GM21786 (cell line): ENCODE data around the gene C1orf56.

Experiments used
- ATAC-seq: cut with Tn5 transposase; IDR thresholded peaks from one replicate; pipeline ENCODE4 v1.9.1; 2021; ENCODE audit not compliant: unreplicated experiment

The C1orf56 gene, protein sequence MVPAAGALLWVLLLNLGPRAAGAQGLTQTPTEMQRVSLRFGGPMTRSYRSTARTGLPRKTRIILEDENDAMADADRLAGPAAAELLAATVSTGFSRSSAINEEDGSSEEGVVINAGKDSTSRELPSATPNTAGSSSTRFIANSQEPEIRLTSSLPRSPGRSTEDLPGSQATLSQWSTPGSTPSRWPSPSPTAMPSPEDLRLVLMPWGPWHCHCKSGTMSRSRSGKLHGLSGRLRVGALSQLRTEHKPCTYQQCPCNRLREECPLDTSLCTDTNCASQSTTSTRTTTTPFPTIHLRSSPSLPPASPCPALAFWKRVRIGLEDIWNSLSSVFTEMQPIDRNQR

DNA sequence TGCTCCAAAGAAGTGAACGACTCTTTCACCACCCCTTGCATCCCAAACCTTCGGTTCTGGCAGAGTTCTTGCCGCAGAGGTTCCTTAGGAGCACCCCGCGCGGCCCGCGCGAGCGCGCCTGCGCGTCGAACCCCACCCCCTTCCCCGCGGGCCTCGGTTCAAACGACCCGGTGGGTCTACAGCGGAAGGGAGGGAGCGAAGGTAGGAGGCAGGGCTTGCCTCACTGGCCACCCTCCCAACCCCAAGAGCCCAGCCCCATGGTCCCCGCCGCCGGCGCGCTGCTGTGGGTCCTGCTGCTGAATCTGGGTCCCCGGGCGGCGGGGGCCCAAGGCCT is at the start of gene C1orf56:
Gene C1orf56 (plus strand): TSS at position 161 of the 334 bp plus-strand sequence. CDS start 97 bp downstream, at position 258.
- peak; percentile 38 for ATAC-seq

DNA sequence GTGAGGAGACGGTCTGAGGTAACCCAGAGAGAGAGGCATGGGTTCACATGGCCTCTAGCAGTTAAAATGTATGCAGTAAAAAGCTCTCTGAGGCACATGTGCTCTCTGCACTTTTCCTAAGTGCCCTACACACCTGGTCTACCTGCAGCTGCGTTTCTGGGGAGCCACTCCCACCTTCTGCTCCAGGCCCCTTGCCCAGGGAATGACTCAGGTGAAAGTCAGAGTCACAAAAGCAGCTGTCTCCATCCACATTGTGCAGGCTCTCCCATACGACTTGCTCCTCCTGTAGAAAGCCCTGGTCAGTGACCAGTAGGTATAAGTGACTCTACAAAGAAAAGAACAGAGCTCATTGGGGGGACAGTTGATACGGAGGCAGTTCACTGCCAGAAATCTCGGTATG is 49.6 kb upstream of the C1orf56 start:
- no peak for ATAC-seq

DNA sequence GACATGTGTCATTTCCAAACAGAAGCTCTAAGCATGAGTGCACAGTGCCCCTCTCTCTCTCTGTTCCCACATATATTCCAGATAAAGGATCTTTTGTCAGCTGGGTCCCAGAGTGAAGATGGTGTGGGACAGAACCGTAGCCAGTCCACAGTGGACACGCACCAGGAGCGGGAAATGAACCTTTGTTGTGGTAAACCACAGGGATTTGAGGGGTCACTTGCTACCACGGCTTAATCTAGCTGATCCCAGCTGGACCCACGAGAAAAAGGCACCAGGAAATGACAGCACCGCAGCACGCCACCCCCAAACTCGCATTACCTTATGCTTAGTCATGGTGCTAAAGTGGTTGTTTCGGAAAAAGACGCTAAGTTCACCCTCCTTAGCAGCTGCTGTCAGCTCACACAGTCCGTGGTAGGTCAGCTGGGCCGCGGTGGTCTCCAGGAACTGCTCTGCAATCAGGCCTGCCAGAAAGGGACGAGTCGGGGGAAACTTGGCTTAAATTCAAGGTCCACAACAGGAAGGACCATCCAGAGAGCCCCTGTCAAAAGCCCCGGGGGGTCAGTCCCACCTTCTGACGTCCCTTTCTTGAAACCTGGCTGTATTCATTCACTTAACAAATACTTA is 48.4 kb upstream of the C1orf56 start:
- ATAC-seq = no peak

DNA sequence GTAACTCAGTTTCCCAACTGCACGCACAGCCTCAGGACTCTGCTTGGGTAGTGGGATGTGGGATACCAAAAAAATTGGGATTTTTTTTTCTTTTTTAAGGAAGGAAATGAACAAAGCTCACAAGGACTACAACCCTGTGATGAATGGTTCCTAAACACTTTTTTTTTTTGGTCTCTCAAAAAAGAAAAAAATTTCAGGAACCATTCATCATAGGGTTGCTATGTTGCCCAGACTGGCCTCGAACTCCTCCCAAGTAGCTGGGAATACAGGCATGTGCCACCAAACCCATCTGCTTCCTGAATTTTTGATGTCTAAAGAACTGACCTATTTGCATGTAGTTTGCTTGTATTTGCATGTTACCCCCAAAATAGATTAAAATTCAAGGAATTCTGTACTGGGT is 47.6 kb upstream of the C1orf56 start:
- ATAC-seq = no peak

DNA sequence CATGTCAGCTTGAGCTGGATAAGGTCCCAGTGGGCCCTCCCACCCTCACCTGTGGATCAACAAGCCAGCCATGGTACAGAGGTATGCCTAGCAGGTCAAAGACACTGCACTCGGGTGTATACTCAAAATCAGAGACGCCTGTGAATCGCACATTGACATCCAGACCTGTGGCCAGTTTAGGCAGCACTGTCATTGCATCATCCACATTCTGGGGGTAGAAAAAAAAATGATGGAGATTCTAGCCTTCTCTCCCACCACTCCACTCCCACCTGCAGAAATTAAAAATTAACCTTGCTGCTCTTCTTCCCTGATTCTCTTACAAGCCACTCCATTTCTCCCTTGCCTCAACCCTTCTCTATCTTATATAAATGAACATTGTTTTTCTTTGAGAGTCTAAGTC is 47.1 kb upstream of the C1orf56 start:
- ATAC-seq = no peak

DNA sequence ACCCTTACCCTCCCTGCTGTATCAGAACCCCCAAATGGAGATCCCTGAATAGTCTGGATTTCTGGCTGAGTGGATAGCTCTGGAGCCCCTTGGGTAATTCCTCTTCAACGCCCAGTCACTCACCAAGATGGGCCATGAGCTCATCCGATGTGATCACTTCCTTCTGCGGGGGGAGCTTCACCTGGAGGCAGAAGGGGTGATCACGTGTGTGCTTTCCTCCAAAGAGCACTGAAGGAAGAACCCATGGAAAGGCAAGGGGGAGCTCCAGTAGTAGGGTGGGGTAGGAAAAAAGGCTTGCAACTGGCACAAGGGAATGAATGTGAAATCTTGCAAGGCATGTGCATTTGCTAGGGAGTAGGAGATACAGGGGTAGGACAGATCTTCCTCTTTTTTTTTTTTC is 45.9 kb upstream of the C1orf56 start:
- no peak for ATAC-seq

DNA sequence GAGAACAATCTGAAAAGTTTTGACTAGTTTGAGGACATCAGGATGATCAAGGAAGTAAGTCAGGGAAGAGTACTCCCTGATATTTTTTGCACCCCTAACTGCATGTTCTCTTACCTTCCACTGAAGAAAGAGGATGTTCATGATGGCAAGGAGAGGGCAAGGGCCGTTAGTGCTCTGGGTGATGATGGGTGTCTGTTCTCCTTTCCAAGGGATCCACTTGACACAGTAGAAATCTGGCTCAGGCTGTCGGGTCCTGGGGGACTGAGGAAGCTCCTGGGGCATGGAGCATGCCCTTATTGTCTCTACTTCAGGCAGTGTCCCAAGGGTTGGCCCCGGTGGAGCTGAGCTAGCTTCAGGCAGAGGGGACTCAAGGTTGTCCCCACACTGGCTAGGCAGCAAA is 45.5 kb upstream of the C1orf56 start:
- ATAC-seq = no peak

DNA sequence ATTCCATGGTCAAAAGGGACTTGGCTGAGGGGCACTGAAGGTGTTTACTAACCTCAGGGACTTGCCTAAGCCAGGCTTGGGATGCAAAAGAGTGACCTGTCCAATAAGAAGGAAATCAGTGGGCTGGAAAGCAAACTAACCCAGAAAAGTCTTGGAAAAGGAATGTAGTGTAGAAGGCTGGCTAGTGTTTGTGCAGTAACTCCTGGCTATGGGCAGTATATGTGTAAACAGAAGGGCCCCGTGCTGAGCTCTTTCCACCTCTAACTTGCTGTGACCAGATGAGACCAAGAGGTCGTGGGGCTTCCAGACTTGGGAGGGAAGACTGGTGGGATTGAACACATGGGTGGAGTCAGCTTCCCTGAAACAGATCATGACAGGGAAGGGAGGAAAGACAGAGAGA is 44.9 kb upstream of the C1orf56 start:
- no peak for ATAC-seq

DNA sequence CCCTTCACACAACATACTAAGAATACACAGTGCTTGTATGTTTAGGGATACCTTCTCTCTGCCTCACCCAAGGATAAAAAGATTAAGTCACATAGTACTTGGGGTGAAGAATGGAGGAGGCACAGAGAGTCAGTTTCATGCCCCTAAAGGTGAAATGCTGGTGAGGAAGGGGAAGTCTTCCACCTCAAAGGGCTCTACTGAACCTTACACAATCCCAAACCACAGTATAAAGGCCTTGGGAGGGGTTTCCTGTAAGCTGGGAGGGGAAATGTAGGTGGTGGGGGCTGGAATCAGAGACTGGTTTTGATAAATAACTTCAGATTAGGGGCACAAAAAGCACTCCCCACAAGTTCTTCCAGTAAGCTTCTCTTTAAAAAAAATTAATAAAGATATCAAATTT is 44.4 kb upstream of the C1orf56 start:
- no peak for ATAC-seq

DNA sequence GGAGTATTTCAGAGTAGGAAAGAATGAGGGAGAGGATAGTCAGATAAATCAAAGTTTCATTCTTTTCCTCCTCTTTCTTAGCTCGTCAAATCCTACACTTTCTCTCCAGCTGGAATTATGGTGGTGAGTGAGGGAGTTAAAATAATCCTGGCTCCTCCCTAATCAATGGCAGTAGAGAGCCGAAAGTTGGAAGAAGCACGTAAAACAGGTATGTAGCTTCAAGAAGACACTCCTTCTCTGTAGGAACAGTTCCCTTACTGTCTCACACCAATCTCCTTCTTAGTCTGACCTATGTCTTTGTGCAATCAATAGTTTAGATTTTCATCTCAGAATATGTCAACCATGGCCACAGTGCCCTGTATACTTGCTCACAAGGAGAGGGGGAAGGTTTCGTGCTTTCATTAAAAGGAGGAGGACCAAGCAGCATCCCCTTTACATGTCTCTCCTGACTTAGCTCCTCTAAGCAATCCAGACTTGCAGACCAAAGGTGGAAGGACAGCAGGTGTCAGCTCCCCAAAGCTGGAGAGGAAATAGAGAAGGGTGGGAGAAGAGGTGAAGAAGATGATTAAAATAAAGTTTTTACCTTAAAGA is 41.7 kb upstream of the C1orf56 start:
- no peak for ATAC-seq

DNA sequence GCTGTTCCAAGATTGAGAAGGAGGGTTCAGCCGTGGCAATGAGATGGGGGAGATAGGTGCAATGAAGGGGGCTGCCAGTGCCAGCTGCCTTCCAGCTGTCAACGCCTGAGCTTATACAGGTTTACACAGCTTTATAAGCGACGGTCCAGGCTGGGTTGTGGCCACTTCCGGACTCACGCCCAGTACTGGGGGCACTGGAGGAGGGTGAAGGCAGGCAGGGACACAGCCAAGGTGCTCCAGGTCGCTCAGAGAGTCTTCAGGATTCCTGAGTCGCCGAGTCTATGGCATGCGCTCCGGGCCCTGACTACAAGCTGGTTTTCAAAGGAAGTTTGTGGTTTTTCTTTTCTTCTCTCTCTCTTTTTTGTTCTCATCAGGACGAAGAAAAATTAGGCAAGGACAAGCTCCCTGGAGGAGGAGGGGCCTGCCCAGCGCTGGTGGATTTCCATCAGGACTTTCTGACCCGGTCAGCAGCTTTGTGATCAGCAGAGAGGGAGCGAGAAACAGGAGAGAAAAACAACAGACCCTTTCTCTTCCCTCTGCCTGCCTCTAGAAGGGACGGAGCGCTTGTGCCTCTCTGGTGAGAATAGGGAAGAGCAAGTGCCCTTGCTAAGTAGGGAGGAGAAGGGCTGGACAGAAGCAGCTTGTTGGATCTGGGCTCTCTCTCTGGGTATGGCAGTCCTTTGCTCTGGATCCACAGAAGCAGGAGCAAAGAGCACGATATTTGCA is 41.1 kb upstream of the C1orf56 start, which contains the start of gene MINDY1:
Gene MINDY1 (minus strand): TSS at position 576 of the 726 bp plus-strand sequence. CDS start 4,285 bp downstream, outside the sequence.
- peak; percentile 41 for ATAC-seq

DNA sequence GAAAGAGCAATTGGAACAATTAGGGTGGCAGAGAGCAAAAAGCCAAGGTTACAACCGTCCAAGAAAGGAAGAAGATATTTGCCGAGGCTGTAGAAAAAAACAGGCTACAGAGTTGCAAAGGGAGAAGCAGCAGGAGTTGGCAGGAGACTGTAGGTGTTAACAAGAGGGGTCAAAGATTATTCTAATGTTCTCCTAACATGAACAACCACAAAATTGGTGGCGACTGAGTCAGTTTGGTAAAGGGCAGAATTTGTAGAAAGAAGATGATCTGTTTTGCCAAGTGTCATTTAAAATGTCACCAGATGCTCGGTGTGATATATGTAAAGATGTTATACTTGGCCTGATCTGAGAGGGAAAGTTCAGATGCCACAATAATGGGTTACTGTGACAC is 39.7 kb upstream of the C1orf56 start:
- ATAC-seq = no peak

DNA sequence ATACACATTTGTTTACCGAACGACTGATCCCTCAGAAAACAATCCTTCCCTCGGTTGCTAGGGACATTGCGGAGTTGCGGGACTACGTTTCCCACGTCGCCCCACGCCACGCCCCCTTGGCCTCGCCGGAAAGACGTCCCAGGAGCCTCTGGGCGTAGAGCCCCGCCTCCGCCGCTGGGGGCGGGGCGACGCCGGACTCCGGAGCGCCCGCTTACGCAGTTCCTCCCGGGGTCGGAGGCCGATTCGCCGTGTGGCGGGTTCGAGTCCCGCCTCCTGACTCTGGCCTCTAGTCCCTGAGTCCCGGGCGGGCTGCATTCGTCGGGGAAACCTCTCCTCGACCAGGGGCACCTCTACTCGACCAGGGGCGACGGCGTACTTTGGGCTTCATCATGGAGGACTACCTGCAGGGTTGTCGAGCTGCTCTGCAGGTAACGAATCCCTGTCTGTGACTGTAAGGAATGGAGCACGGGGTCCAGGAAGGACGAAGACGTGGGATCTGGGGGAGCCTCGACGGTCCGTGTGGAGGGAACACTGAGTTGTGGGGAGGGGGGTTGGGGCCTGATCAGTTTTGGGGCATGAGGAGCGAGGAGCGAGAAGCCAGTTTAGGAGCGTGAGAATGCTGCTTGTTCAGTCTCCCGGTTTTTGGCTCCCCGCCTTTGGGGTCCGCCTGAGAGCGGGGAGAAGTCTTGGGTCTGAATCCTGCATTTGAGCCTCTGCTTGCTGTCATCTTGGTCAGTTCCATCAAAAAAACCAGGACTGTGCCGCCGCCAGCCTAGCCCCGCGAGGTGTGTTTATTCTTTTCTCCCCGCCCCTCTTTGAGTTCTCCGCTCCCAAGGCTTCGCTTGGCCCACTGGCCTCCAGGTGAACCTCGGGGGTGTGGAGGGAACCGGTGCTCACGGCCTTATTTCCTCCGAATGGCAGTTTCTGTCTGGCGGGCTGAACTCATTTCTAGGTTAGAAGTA is 39.0 kb upstream of the C1orf56 start, which contains the start of gene PRUNE1:
Gene PRUNE1 (plus strand): TSS at position 206 of the 962 bp plus-strand sequence. CDS start 184 bp downstream, at position 390.
- ATAC-seq = peak; percentile 53

DNA sequence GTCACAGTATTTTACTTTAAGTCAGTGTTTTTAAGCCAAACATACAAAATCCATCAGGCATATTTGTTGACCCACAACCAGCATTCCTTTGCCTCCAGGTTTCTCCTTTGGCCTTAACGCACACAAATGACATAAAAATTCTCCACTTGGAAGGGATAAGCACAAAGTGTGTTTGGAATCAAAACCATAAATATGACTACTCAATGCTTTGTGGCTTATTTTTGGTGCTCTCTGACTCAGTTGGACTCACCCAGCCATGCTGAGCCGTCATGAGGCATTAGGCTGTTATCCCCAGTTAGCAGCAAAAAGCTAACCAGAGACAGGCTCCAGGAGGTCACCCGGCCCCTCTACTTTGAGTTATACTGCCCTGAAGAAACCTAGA is 38.4 kb upstream of the C1orf56 start:
- no peak for ATAC-seq

DNA sequence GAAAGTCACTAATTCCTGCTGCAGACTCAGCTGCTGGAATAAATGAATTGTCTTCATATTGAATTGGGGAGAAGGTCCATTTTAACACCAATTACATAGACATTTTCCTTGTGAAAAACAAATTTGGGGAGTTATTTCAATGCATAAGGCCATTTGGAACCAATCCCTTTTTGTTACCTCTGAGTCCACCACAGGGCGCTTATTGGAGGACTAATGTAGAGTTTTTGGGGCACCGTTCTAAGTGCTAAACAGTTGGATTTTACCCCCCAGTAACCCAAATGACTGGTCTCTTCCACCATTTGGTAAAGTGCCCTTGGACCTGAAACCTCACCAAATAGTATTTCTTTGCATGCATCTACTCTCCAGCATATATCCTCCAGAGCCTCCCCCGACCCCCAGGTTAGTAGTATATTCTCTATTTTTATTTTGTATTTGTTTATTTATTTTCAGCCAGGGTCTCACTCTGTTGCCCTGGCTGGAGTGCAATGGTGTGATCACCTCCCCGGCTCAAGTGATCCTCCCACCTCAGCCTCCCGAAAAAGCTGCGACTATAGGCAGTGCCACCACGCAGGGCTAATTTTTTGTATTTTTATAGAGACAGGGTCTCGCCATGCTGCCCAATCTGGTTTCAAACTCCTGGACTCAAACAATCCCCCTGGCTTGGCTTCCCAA is 37.7 kb upstream of the C1orf56 start:
- ATAC-seq = no peak

DNA sequence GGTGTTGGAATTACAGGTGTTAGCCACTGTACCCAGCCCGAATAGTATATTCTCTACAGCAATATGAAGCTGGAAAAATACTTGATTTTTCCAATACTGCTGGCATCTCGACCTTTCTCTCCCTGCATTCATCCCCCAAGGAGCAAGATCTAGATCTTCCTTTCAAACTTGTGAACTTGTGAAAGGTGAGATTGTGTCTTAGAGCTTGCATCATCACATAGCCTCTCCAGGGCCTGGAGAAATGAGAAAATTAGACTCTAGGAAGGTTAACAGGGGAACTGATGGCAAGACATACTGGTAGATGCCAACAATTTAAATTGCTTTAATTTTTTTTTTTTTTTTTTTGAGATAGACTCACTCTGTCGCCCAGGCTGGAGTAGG is 37.2 kb upstream of the C1orf56 start:
- no peak for ATAC-seq

DNA sequence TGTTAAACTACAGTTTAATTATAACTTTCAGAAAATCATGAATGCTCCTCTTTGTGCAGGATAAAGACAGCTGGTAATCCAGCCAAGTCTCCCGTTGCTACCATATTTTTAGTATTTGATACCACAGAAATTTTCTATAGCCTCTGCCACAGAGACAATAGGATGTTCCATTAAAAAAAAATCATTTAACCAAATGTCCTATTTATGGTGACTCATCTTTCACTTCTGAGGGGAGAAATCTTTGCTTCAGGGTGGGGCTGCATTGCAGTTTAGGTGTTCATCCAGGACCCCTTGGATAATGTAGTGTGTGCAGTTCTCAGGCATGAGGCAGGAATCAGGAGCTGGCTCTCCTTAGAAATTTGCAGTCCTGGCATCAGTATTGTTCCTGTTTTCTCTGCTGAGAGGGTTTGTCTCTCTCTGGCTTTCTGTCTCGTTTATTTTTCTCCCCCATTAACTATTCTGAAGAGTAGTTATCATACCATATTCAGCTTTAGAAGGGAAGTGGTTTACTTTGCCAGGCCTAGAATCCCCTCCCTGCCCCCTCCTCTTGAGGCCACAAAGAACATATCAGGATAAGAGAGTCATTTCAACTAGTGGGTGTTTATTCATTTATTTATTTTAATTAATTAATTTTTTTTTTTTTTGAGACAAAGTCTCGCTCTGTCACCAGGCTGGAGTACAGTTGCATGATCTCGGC is 36.2 kb upstream of the C1orf56 start:
- no peak for ATAC-seq

DNA sequence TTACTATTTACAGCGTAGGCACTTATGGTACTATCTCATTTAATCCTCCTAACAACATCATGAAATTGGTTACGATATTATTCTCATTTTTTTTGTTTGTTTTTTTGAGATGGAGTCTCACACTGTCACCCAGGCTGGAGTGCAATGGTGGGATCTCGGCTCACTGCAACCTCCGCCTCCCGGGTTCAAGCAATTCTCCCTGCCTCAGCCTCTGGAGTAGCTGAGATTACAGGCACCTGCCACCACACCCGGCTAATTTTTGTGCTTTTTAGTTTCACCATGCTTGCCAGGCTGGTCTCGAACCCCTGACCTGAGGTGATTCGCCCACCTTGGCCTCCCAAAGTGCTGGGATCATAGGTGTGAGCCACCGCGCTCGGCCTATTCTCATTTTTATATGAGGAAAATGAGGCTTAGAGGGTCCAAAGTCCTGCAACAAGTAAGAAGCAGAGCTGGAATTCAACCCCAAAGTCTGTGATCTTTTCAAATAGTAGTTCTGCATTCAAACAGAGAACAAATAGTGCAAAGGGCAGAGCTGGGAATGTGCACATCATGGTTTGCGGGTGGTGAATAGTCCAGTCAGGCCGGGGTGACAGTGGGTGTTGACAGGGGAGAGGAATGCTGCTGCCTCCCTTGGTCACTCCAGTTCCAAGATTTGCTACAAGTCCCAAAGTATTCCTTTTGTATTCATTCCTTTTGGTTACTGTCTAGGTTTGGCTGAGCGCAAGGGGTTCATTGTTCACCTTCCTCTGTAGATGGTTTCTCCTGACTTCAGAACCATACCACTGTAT is 34.7 kb upstream of the C1orf56 start:
- no peak for ATAC-seq

DNA sequence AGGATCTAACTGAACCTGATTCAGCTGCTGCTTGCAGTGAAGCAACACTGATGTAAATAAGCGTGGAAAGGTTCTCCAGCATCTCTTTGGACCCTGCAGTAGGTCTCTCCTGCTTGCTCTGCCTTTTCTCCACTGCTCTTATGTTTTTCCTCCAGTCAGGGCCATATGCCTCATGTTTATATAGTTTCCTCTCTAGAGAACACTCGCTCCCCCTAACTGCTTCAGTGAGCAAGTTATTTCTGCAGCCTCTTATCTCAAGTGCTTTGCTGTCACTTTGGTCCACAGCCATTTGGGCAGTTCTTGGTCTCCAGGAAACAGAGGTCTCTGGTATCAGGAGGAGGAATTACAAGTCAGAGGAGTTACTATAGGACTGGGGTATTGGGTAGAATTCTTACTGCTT is 34.0 kb upstream of the C1orf56 start:
- ATAC-seq = no peak
